Omental fat pad (tissue), 4 donors: ENCODE data around the gene CDC5L. TPM values are rescaled to one million over a fixed set of nuclear protein-coding genes. Genes with fewer than 3 reads are reported as not detected.

ENCODE experiments used
- ATAC-seq: fragments of 150-250 bp; one replicate; pipeline ENCODE4 v1.9.1; 2016; ENCODE audit warnings: mild to moderate bottlenecking, moderate library complexity; ENCODE audit not compliant: low FRiP score
- DNase-seq: peaks from one replicate; pipeline ENCODE4 v3.0.0-alpha.2; 2019; ENCODE audit warnings: low spot score
- CTCF ChIP-seq, 3 donors: fragments of 450-650 bp; IDR thresholded peaks; one replicate each; pipeline ENCODE4 v1.5.1; 2016 to 2017; ENCODE audit warnings: antibody characterized with exemption in 3 of 3, mild to moderate bottlenecking in 3 of 3, moderate library complexity in 2 of 3
- total RNA-seq, 4 donors: library from RNA; depleted of rRNA; stranded (reverse); fragments of >200 nt; gene quantifications; one replicate each; pipeline ENCODE4 v1.1.0, GENCODE V29; 2016

The CDC5L gene
- total RNA-seq, 4 donors from 2014 or later, result 14.6 to 21.4 (median 17.3) TPM

DNA sequence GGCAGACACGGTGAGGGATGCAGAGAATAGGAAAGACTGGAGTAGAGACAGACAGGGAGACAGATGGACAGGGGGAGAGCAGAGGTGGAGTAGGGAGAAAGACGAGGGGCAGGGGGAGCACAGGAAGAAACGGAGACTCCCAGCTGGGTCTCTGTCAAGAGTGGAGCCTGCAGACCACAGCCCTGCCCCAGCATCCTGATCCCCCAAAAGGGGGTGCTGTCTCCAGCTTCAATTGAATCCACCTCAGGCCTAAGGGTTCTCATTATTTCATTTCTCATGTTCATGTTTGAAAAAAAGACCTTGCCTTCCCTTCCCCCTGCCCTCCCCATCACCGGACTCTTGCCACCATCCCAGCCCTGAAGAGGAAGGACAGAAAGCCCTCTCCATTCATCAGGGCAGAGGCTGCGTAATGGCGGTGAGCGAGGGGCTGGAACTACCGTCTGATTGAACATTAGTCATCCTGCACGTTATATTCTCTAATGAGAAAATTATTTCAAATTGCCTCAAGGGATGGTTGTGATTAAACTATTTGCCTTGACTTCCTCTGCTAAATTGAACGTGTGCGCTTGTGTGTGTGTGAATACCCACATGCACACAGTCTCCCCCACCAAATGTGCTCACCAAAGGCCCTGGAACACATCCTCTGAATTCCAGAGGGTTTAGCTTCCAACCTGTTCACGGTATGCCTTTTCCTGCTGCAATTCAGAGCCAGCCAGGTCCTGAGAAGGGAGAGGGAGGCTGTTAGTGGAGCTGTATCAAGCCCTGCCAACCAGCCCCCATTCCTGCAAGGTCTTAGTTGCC, 98.3 kb downstream of the CDC5L start:
- ATAC-seq (no peak), DNase-seq (no peak)
- no peak for TF ChIP-seq CTCF (IDR thresholded peaks at IDR 0.05)

- TF ChIP-seq CTCF (IDR thresholded peaks at IDR 0.05), result no peak
- DNase-seq (no peak), ATAC-seq (no peak)
Observed at GRCh38 chr6:44487002-44487401, 99.5 kb downstream of the CDC5L start.

DNA sequence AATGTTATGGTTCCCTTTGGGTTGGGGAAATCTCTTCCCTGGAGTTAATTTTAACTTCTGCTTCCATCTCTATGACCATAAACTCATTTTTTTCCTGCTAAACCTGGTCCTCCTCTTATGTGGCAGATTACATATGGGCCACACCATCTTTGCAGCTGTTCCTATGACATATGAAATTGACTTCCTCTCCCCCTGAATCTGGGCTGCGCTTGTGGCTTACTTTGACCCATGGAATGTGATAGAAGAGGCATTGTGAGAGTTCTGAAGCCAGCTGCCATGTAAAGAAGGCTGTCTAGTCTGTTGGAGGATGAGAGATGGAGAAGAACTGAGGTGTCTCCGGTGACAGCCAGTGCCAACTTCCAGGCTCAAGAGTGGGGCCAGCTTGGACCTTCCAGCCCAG, 100.1 kb downstream of the CDC5L start:
- no peak for TF ChIP-seq CTCF (IDR thresholded peaks at IDR 0.05)
- ATAC-seq (no peak), DNase-seq (no peak)

DNA sequence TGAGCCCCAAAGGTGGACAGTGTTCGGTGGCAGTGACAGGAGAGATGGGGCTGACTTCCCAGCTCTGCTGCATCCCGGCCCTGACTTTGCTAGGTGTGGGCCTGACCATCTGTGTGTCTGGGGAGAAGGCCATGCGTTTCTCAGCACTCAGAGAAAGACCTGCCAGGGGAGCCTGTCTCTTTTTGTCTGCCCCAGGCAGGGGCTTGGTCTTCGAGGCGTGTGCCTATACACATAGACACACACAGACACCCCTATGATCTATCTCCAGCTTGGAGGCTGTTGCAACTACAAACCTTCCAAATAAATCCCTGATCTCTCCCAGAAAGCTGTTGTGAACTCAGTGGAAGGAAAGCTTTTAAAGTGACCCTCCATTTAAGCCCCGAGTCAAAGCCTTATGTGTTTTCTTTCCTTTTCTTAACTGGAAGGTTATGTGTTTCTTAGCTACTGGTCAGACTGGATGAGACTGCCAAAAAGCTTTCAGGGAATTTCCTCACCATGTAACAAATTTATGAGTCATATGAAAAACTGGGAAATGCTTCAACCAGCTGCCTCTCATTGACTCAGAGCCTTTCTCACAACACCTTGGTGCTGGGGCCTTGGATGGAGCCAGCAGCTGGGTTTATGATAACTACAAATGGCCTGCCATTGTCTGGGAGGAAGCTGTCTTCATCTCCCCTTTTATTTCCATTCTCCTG, 102.6 kb downstream of the CDC5L start:
- no peak for TF ChIP-seq CTCF (IDR thresholded peaks at IDR 0.05)
- ATAC-seq (peak; percentile 95), DNase-seq (no peak)

DNA sequence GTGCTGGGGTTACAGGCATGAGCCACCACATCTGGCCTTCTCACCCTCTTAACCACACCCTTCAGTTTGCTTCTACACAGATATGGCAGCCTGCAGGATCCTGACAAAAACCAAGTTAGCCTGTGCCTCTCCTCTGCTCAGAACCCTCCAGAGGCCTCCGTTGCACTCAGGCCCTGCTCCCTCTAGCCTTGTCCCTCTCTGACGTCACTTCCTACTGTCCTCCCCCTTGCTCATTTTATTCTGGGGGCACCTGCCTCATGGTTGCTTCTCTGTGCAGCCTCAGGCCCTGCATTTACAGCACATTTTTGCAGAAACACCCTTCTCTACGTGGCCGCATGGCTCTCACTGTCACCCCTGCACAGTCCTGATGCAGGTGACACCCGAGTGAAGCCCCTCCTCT, 105.6 kb downstream of the CDC5L start:
- no peak for ATAC-seq
- TF ChIP-seq CTCF (IDR thresholded peaks at IDR 0.05), result no peak
- no peak for DNase-seq

DNA sequence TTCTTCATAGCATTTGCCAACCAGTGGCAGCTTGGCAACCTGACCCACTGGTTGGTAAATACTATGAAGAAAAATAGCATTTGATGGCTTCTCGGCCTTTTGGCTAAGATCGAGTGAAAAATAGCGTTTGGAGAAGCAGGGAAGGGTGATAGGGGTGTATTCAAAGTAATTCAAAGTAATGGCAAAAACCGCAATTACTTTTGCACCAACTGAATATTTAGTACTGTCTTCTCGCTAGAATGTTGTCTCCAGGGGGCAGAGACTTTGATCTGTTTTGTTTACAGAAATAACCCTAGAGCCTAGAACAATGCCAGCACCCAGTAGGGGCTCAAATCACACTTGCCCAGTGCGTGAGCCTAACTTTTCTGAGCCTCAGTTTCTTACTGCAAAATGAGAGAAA, 106.1 kb downstream of the CDC5L start:
- no peak for TF ChIP-seq CTCF (IDR thresholded peaks at IDR 0.05)
- DNase-seq (no peak), ATAC-seq (no peak)
